GM23338 (cell line): Measurements from ENCODE around the gene CDH15. TPM values are rescaled to one million over a fixed set of nuclear protein-coding genes. Genes with fewer than 3 reads are reported as not detected.

ENCODE experiments used
- ATAC-seq: fragments of 200-7000 bp; cut with Tn5 transposase; 3 replicates; pipeline ENCODE4 v1.9.1; 2020
- DNase-seq: peaks from one replicate; pipeline ENCODE4 v3.0.0-alpha.2; 2015; ENCODE audit warnings: low spot score
- H2AFZ ChIP-seq: fragments of 200-600 bp; sonication (generic); 2 replicates; pipeline ENCODE4 v1.8.0; 2016; ENCODE audit warnings: antibody characterized with exemption, mild to moderate bottlenecking, moderate library complexity
- H3F3A ChIP-seq: fragments of 200-600 bp; sonication (generic); replicated peaks from 2 replicates; pipeline ENCODE4 v1.8.0; 2017; ENCODE audit warnings: antibody characterized with exemption, mixed run types, low read depth
- H3K27ac ChIP-seq: fragments of 200-600 bp; sonication (generic); 2 replicates; pipeline ENCODE4 v1.6.1; 2016; ENCODE audit warnings: low read depth
- H3K27me3 ChIP-seq: fragments of 200-600 bp; sonication (generic); 2 replicates; pipeline ENCODE4 v1.8.0; 2016; ENCODE audit warnings: mild to moderate bottlenecking, mixed run types, moderate library complexity; ENCODE audit not compliant: insufficient read depth
- H3K36me3 ChIP-seq: fragments of 200-600 bp; sonication (generic); 2 replicates; pipeline ENCODE4 v1.8.0; 2016; ENCODE audit warnings: mild to moderate bottlenecking; ENCODE audit not compliant: insufficient read depth
- H3K4me1 ChIP-seq: fragments of 200-600 bp; sonication (generic); 2 replicates; pipeline ENCODE4 v1.8.0; 2016; ENCODE audit warnings: mild to moderate bottlenecking, moderate library complexity; ENCODE audit not compliant: insufficient read depth
- H3K4me2 ChIP-seq: fragments of 200-600 bp; sonication (generic); 2 replicates; pipeline ENCODE4 v1.7.1; 2017; ENCODE audit warnings: mixed run types
- H3K4me3 ChIP-seq: fragments of 200-600 bp; sonication (generic); 2 replicates; pipeline ENCODE4 v1.6.1; 2016; ENCODE audit warnings: mixed run types
- H3K79me2 ChIP-seq: fragments of 200-600 bp; sonication (generic); replicated peaks from 2 replicates; pipeline ENCODE4 v1.8.0; 2017; ENCODE audit warnings: mild to moderate bottlenecking; ENCODE audit not compliant: insufficient read depth
- H3K9me2 ChIP-seq: fragments of 200-600 bp; sonication (generic); 2 replicates; pipeline ENCODE4 v1.8.0; 2017; ENCODE audit not compliant: insufficient read depth
- H4K20me1 ChIP-seq: fragments of 200-600 bp; sonication (generic); replicated peaks from 2 replicates; pipeline ENCODE4 v1.8.0; 2017; ENCODE audit warnings: mild to moderate bottlenecking; ENCODE audit not compliant: insufficient read depth
- H3K27ac Mint-ChIP-seq: 2 replicates; pipeline ENCODE4 v1.8.0; 2020; ENCODE audit warnings: inconsistent platforms, mild to moderate bottlenecking, moderate library complexity, mixed read lengths
- H3K27me3 Mint-ChIP-seq: 3 replicates; pipeline ENCODE4 v1.8.0; 2022; ENCODE audit warnings: low read depth, mild to moderate bottlenecking, moderate library complexity, mixed read lengths, inconsistent platforms; ENCODE audit not compliant: insufficient read depth, poor library complexity
- H3K36me3 Mint-ChIP-seq: 3 replicates; pipeline ENCODE4 v1.8.0; 2021; ENCODE audit warnings: low read depth, mild to moderate bottlenecking, inconsistent platforms, moderate library complexity, mixed read lengths
- H3K4me1 Mint-ChIP-seq: 3 replicates; pipeline ENCODE4 v1.8.0; 2020; ENCODE audit warnings: mild to moderate bottlenecking, inconsistent platforms, mixed read lengths
- H3K4me3 Mint-ChIP-seq: 3 replicates; pipeline ENCODE4 v1.8.0; 2021; ENCODE audit warnings: moderate library complexity, mild to moderate bottlenecking, inconsistent platforms, mixed read lengths
- H3K9me3 Mint-ChIP-seq: 3 replicates; pipeline ENCODE4 v1.8.0; 2020; ENCODE audit warnings: moderate library complexity, mild to moderate bottlenecking, inconsistent platforms, mixed read lengths
- CTCF ChIP-seq, 2 experiments: fragments of 200-600 bp in 1 of 2; sonication (generic) in 1 of 2; conservative IDR thresholded peaks; 2 replicates each; pipeline versions ENCODE4 v1.5.1 to v1.6.1; 2016 to 2017; ENCODE audit warnings: antibody characterized with exemption in 2 of 2, low read depth in 2 of 2, mild to moderate bottlenecking in 2 of 2, moderate library complexity in 1 of 2
- ETS1 ChIP-seq: IDR thresholded peaks from 2 replicates; pipeline ENCODE4 v1.6.1; 2016; ENCODE audit warnings: antibody characterized with exemption
- EZH2phosphoT487 ChIP-seq: fragments of 200-600 bp; sonication (generic); IDR thresholded peaks from one replicate; pipeline ENCODE4 v1.8.1; 2018; ENCODE audit warnings: antibody characterized with exemption; ENCODE audit not compliant: unreplicated experiment
- JUNB ChIP-seq: IDR thresholded peaks from one replicate; pipeline ENCODE4 v1.6.1; 2016; ENCODE audit warnings: antibody characterized with exemption; ENCODE audit not compliant: unreplicated experiment
- ZNF114 ChIP-seq: fragments of 250-450 bp; sonication (Bioruptor Pico); IDR thresholded peaks from 2 replicates; pipeline ENCODE4 v1.5.0; 2020; ENCODE audit warnings: mild to moderate bottlenecking, moderate library complexity
- ZNF331 ChIP-seq: fragments of 250-450 bp; sonication (Bioruptor Pico); IDR thresholded peaks from 2 replicates; pipeline ENCODE4 v1.5.0; 2020; ENCODE audit warnings: low read depth, mild to moderate bottlenecking, moderate library complexity
- ZNF462 ChIP-seq: fragments of 250-450 bp; sonication (Bioruptor Pico); IDR thresholded peaks from 2 replicates; pipeline ENCODE4 v1.5.0; 2020; ENCODE audit warnings: mild to moderate bottlenecking, moderate library complexity
- polyA plus RNA-seq: library from polyadenylated mRNA; unstranded; fragments of >200 nt; fragmentation: Nextera tagmentation; extraction: Ambion mirVana; gene quantifications from 2 replicates; pipeline ENCODE4 v1.2.1, GENCODE V29; 2016
- total RNA-seq: library from RNA; depleted of rRNA; stranded (reverse); fragments of >200 nt; shearing (Covaris generic); gene quantifications from 2 replicates; pipeline ENCODE4 v1.2.3, GENCODE V29; 2014

The CDH15 gene
- total and polyA plus RNA-seq, 2 experiments from 2014 or later = 0.61 to 1.0 TPM

- Mint-ChIP-seq H3K36me3 (peaks cover 63% of the 10 kb centered on the region), H3K27me3 (peaks cover 6% of the 10 kb centered on the region), H3K4me3 (no peak overlapping the region), H3K4me1 (no peaks in the 10 kb centered on the region), H3K9me3 (peaks cover 35% of the 10 kb centered on the region), H3K27ac (no peak overlapping the region)
- no peak overlapping the region for H3K4me3 ChIP-seq
- H3K27me3 ChIP-seq = no peaks in the 10 kb centered on the region
- H3K4me1 ChIP-seq = no peaks in the 10 kb centered on the region
- H3K79me2 ChIP-seq = no peaks in the 10 kb centered on the region
- ATAC-seq (no peak), DNase-seq (no peak)
- H3K36me3 ChIP-seq = peaks cover 5% of the 10 kb centered on the region; the same call in 1 of the 2 replicates
- H3F3A ChIP-seq = no peaks in the 10 kb centered on the region
- no peaks in the 10 kb centered on the region for H4K20me1 ChIP-seq
- H2AFZ ChIP-seq = no peak overlapping the region
- no peaks in the 10 kb centered on the region; the same call in 1 of the 2 replicates for H3K9me2 ChIP-seq
- H3K27ac ChIP-seq = no peak overlapping the region
- no peak for TF ChIP-seq ZNF462 (CRISPR knock-in tag)
- no peak overlapping the region for H3K4me2 ChIP-seq
These were observed 24.3 kb upstream of the CDH15 start for GRCh38 chr16:89147085-89147817.

GRCh38 chr16:89149386-89149785 lies 22.2 kb upstream of the CDH15 start:
- Histone ChIP-seq H3K36me3 (peaks cover 5% of the 10 kb centered on the region; the same call in 1 of the 2 replicates), H3K4me1 (no peaks in the 10 kb centered on the region), H3K9me2 (no peaks in the 10 kb centered on the region; the same call in 1 of the 2 replicates), H2AFZ (no peak overlapping the region), H3F3A (no peaks in the 10 kb centered on the region), H3K4me3 (no peak overlapping the region), H3K4me2 (no peak overlapping the region), H3K27ac (no peak overlapping the region), H3K79me2 (no peaks in the 10 kb centered on the region), H3K27me3 (no peaks in the 10 kb centered on the region), H4K20me1 (no peaks in the 10 kb centered on the region)
- H3K27ac Mint-ChIP-seq = no peak overlapping the region
- peaks cover 37% of the 10 kb centered on the region for H3K9me3 Mint-ChIP-seq
- DNase-seq (peak; percentile 51), ATAC-seq (no peak)
- peaks cover 2% of the 10 kb centered on the region; the same call in 1 of the 3 replicates for H3K4me1 Mint-ChIP-seq
- H3K27me3 Mint-ChIP-seq = peaks cover 7% of the 10 kb centered on the region
- peaks cover 66% of the 10 kb centered on the region for H3K36me3 Mint-ChIP-seq
- H3K4me3 Mint-ChIP-seq = no peak overlapping the region
- TF ChIP-seq ETS1 (no peak), ZNF331 (CRISPR knock-in tag) (no peak), CTCF (conservative IDR thresholded peaks at IDR 0.05; ENCODE audit: low read depth in 2 of 2) (no peak), ZNF114 (CRISPR knock-in tag) (no peak), EZH2phosphoT487 (no peak), JUNB (no peak)
